CD4-positive, alpha-beta T cell treated with Interleukin-6 at 100 ng/mL for 8 hours (primary cell): ENCODE results near the gene ITPR3.

Experiments used
- DNase-seq: peaks from one replicate; pipeline ENCODE4 v3.0.0-alpha.2; 2020; ENCODE audit warnings: mixed read lengths, low spot score

The ITPR3 gene

DNA sequence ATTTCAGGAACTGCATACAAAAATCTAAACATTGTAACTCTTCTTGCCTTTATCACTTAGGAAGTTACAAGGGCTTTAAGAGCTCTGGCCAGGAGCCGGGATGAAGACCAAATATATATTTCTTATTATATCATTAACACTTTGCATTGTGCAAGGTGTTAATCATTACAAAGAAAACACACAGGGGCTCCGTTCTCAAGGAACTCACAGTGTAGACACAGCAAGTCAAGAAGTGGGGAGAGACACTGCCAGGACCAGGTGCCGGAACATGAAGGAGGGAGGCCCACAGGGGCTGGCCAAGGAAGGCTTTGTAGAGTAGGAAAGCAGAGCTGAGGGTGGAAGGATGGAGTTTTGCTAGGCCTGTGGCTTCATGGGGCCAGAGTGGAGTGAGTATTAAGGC lies 17.4 kb downstream of the ITPR3 start:
- DNase-seq, result no peak

DNA sequence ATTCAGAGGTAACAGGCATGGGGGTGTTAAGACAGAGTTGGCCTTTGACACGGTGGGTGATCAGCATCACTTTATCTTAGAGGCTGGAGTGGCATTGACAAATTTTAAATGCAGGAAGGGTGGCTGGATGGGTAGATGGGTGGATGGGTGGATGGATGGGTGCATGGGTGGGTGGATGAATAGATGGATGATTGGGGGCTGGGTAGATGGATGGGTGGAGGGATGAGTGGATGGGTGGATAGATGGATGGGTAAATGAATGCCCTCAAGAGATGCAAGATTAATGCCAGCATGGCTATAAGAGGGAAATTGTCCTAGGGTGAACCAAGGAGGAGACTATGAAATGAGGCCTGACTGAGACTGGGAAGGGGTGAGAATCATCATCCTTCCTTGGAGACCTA lies 18.4 kb downstream of the ITPR3 start:
- no peak for DNase-seq

DNA sequence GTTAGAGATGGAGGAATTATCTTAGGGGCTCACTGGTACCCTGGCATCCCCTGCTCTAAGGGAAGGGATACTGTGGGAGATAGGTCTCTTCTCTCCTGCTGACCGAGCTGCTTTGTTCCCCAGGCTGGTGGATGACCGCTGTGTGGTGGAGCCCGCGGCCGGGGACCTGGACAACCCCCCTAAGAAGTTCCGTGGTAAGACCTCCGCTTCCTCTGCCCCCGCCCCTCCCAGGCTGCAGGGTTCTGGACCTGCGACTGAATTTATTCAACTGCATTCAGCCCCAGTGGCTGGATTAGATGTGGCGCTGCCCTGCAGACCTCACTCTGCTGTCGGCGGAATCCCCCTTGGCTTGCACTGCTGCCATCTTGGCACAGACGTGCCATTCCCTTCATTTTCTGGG lies 19.2 kb downstream of the ITPR3 start:
- no peak for DNase-seq

DNA sequence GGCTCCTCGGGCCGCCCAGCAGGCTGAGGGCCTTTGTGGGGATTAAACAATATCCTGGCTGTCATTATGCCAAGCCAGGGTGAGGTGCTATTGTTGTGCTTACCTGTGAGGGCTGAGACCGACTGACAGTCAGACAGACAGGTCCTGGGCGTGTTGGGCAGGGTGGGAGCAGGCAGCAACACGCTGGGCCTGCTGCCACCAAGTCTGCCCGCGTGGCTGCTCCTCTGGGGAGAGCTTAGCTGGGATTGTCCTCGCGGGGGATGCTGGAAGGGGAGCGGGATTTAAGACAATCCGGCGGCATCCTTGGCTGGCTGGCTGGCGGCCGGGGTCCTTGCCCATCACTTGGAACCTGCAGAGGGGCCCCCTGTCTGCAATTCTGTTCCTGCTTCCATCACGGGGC lies 20.0 kb downstream of the ITPR3 start:
- DNase-seq, result no peak

DNA sequence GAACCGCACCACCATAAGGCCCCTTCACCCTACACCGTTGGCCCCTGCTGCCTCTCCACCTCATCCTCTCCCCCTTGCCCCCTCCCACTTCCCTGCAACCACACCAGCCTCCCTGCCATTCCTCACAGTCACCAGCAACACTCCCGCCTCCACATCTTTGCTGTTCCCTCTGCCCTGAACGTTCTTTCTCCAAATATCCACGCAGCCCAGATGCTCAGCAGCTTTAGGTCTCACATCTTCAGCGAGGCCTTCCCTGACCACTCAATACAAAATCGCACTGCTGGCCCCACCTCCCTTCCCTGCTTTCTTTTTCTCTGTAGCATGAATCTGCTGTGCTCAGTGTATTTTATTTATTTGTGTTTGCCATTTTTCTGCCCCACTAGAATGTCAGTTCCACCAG lies 20.5 kb downstream of the ITPR3 start:
- no peak for DNase-seq

DNA sequence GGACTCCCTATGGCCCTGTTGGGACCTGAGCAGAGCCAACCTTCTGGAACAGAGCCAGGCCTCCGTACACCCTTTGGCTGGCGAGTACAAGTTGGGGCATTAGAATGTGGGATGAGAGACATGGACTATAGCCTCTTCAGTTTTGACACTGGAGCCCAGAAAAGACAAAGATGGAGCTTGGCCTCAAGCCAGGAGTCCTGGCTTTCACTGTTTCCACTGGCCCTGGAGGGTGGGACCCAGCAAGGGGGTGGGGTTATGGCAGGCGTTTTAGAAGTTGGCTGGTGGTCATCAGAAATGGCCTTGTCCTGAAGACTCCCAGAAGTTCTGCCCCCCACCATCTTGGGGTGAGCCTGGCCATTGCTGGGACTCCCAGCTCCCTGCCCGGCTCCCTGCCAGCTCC lies 21.8 kb downstream of the ITPR3 start:
- DNase-seq, result no peak

DNA sequence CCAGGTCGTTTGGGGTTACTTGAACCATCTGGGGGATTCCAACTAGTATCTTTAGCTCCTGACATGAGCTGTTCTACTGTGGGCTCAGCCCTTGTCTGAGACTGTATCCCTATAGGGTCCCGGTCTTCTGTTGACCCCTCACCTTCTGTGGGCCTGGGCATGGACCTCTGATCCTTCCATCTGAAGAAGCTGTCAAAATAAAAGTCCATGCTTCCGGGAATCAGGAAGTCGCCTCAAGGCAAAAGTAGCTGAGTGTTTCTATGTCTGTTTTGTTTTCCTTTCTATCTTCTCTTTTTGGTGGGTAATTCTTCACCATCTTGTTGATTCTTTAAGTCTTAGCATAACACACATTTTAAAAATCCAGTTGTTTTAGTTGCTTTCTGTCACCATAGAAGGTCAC lies 30.3 kb downstream of the ITPR3 start:
- DNase-seq, result no peak

DNA sequence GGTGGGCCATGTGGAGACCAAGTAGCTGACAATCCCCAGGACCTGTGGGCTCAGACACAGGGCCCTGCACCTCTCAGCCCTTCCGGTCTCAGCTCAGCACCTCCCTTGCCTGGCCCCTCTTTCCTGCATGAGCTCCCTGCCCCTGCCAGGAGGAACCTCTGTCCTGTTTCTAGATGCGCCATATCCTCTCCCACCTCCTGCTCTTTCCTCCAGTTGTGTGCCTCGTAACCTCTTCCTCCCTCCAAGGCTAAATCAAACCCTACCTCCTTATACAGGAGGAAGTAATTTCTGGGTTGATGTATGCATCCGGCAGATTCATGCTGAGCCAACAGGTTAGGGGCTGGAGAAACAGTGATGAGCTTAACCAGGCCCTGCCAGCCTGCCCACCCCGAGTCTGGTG lies 30.9 kb downstream of the ITPR3 start:
- DNase-seq, result no peak

DNA sequence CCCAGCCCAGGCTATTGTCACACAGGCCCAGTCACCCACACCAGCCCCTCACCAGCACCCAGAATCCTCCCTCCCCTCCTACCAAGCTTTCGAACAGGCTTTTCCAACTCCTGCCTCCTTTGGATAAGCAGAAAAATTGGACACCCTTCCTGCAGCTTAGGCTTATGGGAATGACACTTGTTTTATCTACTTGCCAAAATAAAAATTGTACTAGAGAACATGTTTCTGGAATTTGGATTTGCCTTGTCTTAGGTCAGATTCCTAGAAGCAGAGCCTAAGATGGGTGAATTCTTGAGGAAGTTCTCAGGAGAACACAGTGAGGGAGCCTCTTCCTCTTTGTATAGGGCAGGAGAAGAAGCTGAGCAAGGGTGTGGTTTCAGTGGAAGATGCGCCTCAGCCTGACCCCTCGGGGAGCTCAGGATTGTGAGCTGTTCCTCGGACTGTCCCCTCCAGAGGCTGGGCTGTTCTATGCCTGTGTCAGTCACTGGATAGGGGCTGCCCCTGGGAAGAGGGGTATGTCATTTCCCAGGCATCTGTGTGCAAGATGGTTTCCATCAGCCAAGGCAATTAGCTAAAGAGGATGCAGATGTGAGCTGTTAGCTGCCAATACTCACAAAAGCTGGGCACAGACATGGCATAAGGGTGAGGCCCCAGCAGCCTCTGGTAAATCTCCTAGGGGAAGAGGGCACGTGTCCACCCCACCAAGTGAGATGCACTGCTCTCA lies 33.9 kb downstream of the ITPR3 start:
- DNase-seq, result no peak

DNA sequence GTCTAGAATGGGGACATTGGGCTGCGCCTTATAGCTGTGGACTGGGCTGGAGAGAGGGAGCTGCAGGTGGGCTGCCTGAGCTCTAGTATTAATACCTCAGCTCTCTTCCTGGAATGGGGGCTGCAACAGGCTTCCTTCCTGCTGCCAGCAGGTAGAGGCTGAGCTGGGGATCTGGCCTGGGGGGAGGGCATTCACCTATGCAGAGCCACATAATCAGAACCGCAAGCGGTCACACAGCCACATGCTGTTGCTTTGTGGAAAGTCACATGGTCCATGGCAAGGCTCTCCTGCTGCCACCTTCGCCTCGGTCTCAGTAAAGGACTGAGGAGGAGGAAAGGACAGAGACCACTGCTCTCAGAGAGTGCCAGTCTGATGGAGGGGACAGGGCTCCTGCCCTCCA lies 35.7 kb downstream of the ITPR3 start:
- DNase-seq, result no peak

DNA sequence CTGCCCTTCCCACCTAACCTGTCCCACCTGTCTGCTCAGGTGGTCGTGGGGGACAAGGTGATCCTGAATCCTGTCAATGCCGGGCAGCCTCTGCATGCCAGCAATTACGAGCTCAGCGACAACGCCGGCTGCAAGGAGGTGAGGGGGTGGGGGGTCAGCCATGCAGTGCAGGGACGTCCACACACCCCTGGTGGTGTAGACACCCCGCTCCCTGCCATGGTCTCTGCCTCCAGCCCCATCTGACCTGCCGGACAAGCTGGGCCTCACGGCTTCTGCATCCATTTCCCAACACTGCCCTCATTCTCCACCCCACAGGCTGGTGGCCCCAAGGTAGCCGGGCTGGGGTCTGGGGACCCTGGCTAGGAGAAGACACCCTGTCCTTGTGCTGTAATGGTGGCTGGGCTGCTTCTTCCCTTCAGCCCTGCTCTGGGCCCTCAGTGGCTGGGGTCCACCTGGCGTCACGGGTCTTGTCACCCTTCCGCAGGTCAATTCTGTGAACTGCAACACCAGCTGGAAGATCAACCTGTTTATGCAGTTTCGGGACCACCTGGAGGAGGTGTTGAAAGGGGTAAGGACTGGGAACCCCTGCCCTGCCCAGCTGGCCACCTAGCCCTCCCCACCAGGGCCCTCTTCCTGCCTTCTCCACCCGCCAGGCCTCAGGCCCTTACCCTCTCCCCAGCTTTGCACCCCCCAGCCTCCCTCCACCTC lies 38.0 kb downstream of the ITPR3 start:
- DNase-seq, result no peak

DNA sequence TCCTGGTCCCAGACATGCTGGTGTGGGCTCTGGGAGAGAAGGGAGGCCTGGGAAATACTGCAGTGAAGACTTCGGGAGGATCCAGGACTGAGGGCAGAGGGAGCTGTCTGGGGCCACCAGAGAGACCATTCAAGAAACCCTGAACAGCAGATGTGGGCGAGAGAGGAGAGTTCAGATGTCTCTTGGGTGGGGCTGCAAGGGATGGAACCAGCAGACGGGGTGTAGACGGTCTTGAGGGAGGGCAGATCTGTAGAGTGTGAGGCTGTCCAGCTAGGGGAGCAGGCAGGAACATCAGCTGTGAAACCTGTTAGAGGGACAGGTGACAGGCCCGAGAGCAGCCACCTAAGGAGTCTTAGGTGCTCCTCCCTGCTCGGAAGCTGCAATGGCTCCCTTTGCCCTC lies 38.9 kb downstream of the ITPR3 start:
- no peak for DNase-seq

DNA sequence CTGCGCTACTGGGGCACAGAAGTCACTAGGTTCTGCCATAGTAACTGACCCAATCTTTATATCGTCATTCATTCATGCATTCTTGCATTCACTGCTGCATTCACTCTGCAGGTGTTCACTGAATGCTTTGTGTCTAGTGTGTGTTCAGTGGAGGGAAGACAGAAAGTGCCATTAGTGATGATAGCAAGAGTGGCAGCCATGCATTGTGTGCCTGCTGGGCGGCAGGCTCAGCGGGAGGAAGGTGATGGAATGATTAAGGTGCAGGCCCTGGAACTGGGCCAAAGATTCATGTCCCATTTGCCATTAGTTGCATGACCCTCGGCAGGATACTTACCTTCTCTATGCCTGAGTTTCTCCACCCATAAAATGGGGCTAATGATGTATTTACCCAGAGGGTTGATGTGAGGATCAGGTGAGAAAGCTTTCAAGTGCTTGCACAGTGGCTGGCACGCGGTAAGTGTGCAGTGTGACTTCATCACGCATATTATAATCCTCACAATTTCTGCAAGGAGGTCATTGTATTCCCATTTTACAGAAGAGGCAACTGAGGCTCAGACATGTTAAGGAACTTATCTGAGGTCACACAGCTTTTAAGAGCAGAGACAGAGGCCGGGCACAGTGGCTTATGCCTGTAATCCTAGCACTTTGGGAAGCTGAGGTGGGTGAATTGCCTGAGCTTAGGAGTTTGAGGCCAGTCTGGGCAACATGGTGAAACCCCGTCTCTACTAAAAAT lies 40.1 kb downstream of the ITPR3 start:
- DNase-seq, result no peak

DNA sequence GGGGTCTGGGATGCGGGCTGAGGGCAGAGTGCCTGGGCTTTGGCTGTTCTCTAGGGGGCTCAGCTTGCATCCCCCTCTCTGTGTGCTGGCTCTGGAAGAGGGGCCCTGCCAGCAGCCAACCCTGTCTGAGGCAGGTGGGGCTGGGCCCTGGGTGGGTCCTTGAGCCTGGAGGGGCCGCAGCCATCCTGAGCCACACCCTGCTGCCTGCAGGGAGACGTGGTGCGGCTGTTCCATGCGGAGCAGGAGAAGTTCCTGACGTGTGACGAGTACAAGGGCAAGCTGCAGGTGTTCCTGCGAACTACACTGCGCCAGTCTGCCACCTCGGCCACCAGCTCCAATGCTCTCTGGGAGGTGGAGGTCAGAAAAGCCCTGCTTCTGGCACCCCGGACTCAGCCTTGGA lies 41.2 kb downstream of the ITPR3 start:
- DNase-seq, result no peak

DNA sequence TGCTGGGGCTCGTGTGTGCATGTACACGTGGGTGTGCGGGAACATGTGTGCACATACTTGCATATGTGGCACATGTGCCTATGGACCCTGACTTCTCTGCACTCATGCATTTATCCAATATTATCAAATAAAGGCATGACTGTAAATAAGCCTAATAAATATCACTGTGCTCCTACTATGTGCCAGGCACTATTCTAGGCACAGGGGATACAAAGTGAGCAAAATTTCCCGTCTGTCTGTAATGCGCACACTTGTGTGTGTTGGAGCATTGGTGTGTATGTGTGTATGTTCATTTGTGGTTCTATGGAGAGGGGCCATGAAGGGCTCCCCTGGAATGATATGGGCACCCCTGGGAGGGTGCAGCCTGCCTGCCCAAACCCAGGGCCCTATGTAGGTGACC lies 41.9 kb downstream of the ITPR3 start:
- no peak for DNase-seq

DNA sequence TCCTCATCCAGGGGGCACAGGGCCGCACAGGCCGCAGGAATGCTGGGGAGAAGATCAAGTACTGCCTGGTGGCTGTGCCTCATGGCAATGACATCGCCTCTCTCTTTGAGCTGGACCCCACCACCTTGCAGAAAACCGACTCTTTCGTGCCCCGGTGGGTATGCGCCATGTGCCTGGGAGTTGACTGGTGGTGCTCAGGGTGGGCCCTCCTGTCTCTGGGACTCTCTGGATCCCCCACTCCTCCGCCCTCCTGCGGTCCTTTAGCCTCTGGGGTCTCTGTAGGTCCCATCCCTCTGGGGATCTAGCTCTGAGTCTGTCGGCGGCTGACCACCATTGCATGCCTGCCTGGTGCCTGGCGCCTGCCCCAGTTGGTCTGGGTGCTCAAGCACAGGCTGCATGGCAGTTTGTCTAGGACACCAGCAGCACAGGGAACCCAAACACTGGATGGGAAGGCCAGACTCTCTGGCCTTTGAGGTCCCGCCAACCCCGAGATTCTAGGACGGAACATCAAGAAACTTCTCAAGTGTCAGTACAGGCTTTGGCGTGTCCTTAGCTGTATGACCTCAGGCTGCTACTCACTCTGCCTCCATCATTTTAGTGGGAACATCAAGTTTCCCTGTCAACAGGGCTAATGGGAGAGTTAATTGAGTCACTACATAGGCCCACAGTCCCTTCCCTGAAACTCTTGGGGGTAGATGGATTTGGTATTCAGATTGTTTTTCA lies 42.8 kb downstream of the ITPR3 start:
- DNase-seq, result no peak

DNA sequence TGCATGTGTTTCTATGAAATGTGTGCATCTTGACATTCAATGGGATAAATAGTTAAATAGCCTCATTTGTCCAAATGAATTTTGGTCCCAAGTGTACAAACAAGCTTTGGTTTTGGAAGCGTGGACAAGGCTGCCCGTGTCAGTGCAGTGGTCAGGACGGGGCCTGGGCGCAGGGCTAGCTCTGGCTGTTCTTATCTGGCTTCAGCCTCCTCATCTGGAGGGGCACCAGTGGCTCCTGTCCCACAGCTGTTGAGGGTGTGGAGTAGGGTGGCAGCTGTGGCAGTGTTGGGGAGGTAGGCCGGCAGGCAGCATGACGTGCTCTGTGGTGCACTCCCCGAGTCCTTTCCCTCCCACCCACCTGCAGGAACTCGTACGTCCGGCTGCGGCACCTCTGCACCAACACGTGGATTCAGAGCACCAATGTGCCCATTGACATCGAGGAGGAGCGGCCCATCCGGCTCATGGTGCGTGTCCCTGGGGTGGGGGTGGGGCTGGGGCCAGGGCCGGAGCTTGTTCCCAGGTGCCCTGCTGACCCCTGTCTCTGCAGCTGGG lies 43.5 kb downstream of the ITPR3 start:
- no peak for DNase-seq

DNA sequence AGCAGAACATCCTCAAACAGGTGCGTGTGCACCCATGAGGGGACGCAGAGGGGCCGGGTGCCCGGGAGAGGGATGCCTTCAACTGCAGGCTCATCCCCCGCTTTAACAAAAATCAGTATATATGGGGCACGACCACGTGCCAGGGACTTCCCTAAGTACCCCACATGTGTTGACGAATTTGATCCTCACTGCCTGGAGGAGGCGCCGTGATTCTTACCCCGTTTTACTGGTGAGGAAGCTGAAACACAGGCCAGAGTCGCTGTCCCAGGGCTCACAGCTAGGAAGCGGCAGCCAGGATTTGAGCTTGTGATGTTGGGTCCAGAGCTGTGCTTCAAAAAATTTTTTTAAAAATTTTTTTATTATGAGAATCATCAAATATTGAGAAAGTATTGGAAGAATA lies 44.8 kb downstream of the ITPR3 start:
- DNase-seq, result no peak

DNA sequence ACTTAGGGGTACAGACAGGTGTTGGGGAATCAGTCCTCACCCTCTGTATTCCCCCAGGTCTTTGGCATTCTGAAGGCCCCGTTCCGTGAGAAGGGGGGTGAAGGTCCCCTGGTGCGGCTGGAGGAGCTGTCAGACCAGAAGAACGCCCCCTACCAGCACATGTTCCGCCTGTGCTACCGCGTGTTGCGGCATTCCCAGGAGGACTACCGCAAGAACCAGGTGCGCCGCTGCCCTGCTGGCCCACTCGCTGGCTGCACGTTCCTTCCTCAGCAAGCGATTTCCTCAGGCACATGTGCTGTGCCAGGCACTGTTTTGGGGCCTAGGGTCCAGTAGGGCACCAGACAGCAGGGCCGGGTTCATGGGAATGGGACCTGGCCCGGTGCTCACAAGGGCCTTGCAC lies 46.0 kb downstream of the ITPR3 start:
- no peak for DNase-seq

DNA sequence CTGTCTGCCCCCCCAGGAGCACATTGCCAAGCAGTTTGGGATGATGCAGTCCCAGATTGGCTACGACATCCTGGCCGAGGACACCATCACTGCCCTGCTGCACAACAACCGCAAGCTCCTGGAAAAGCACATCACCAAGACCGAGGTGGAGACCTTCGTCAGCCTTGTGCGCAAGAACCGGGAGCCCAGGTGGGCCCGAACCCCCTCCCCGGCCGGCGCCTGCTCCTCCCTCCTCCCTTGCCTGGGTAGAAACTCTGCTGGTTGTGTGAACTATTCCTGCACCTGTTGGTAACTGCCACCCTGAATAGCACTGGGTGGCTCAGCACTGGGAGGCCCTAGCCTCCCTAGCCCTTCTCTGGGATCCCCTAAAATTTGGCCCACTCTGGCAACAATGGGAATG lies 46.7 kb downstream of the ITPR3 start:
- no peak for DNase-seq

DNA sequence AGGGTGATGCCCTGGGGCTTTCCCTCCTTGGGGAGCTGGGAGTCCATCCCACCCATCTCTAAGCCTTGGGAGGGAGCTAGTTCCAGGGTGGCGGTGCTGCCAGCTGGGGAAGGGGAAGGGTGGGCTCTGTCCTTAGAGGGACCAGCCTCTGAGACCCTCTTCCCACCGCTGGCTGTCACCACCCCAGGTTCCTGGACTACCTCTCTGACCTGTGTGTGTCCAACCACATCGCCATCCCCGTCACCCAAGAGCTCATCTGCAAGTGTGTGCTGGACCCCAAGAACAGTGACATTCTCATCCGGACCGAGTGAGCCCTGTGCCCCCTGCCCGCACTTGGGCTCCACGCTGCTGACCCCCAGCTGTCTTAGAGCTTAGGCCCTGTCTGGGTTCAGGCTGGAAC lies 47.2 kb downstream of the ITPR3 start:
- DNase-seq, result no peak

DNA sequence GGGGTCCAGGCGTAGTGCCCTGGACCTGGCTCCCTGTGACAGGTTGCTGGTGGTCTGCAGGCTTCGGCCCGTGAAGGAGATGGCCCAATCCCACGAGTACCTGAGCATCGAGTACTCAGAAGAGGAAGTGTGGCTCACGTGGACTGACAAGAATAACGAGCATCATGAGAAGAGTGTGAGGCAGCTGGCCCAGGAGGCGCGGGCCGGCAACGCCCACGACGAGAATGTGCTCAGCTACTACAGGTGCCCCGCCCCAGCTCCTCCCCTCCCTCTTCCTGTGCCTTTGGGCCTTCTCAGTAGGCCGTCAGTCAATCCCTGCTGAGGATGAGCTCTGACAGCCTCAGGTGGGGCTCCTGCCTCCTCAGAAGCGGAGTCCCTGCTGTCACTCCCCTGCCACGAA lies 47.8 kb downstream of the ITPR3 start:
- peak; percentile 70 for DNase-seq
